DMS 273 treated with DMSO at 0.1 percent for 48 hours (cell line): ENCODE data around the gene ZNF827.

ENCODE experiments used
- DNase-seq: peaks from one replicate; lab custom pipeline; 2025; lab: John Stamatoyannopoulos, UW

The ZNF827 gene

DNA sequence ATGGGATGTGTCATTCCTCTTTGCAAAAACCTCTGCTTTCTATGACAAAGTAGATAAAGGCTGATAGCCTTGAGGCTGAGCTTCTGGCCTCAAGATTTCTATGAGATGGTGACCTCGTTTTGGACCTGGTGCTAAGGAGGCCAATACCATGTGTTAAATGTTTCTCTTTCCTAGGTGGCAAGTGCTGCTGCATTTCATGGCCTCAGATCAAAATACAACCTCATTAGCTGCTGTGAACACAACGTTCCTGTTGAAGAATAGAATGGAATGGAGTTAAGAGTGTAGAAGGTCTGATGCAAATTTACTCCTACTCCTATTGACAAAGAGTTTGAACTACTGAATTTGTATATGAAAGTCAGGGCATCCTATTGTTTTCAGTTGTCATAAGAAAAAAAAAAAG is 146.6 kb downstream of the ZNF827 start:
- DNase-seq, result no peak

DNA sequence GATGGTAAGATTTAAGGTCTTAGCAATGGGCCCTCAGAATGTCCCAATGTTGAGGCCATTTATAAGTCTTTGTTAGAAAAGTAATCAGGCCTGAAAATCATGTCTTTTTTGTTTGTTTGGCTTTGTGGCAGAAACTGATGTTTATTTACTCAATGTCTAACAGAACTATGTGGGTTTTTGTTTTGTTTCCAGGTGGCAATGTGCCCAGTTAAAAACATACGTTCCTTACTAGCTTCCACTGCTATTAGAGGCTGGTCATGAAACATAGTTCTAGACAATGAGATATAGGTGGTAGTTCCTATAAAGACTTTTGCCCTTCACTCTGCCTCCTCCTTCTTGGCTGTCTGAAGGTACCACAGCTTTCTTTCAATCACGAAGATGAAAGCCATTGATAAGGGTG is 149.9 kb downstream of the ZNF827 start:
- DNase-seq, result no peak

DNA sequence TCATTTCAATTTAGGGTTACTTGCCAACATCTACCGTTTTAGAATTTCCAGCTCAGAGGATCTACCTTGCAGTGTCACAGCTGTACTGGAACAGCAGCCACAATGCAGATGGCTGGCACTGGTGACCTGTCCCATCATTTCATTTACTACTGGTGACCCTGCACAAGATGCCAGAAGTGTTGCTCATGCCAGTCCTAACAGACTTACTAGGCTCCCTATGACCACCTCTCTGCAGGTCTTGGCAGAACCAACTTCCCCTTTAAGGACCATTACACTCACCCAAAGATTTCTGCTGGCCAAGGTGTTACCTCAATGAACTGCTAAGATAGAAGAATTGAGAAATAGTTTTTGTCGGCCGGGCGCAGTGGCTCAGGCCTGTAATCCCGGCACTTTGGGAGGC is 151.8 kb downstream of the ZNF827 start:
- DNase-seq, result no peak

DNA sequence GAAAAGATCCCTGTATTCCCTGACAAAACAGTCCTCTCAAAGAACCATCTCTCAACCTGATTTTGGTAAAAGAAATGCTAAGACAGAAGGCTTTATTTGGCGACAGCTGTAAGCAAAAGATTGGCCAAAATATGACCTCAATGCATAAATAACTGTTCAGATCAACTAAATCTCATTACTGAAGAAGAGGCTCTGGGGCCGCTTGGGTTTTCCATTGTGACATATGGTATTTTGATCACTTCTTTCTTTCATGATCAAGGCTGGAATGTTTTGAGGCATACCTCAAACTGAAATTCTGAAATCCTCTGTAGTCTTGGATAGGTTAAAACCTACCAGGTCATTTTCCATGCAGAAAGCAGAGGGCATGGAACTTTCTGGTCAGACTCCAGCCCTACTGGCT is 152.4 kb downstream of the ZNF827 start:
- DNase-seq, result no peak

DNA sequence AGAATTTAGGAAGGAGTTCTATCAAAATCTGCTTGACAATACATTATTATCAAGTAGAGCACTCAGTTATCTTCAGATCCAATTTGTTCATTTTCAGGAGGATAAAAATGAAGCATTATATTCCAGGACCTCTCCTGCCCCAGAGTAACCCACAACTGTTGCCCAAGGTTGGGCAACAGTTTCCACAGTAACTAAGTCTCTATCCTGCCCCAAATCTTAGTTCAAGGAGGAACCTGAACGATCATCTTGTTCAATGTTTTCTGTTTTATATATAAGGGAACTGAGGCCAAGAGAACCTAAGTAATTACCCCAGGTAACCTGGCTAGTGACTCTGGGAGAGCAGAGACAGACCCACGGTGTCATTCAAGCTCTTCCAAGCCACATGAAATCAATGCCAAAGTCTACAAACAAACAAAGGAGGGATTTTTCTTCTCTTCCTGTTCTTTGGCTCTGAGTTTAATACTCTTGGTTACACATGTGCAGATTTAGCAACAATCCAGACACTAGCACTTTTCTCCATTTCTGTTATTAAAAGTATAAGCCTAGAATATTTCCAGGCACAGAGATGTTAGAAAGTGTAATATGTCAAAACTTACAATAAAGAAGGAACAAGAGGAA is 153.1 kb downstream of the ZNF827 start:
- no peak for DNase-seq

DNA sequence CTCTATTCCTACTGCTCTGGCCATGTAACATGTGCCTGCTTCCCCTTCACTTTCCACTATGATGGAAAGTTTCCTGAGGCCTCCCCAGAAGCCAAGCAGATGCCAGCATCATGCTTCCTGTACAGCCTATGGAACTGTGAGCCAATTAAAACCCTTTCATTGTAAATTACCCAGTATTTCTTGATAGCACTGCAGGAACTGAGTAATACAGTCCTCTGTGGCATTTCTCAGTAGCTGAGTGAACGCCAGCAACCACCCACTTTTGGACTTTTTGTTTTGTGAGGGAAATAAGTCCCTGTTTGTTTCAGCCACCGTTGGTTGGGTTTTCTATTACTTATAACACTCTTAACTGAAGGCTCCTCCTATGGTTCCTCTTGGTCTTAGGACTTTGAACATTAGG is 154.6 kb downstream of the ZNF827 start:
- DNase-seq, result no peak

DNA sequence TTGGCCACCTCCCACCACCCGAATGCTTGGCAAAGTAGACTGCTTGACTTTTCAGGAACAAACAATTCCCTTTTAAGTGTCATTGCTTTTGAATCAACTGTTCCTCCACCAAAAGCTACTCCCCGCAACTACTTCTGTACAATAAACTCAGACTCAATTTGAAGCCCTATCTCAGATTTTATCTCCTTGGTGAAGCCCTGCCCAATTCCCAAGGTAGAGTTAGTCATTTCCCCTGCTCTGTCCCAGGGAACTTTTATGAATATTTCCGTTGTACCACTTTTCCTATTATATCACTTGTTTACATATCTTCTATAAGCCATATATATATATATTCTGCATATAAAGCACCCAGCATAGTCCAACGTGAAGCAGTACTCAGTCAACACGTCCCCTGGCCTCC is 155.9 kb downstream of the ZNF827 start:
- no peak for DNase-seq

DNA sequence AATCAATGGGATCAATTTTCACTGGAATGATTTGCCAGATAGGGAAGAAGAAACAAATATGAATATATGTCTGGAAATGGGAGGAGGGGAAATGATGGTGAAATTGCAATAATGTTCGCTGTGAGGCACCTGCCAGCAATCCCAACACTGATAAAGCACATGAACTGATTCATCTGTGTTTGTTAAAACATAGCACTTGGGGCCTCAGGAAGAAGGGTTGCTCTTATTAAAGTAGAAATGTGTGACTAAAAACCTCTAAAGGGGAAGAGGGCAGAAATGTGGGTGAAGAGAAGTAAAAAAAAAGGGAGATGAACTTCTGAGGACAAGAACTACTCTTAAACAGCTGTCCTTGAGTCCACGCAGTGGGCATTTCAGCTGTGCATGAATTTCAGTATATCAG is 157.3 kb downstream of the ZNF827 start:
- DNase-seq, result no peak

DNA sequence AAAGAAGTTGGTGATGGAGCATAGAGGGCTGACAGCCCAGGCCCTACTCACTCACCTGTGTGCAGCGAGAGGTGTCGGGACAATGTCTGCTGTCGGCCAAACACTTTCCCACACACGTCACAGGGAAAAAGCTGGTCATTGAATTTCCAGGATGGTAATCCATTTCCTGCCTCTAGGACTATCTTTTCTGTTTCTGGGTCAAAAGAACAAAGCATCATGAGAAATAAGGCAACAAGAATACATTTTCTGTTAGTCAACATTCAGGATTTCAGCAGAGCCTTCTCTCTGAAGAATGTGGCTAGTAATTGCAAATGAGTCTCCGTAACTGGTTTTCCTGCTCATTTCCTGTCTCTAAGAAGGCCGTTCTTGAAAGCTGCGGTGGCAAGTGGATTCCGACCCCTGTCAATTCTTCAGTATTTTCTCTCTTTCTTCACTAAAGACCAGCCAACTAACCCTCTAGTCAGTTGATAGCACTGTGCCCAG is 159.3 kb downstream of the ZNF827 start:
- DNase-seq, result no peak

DNA sequence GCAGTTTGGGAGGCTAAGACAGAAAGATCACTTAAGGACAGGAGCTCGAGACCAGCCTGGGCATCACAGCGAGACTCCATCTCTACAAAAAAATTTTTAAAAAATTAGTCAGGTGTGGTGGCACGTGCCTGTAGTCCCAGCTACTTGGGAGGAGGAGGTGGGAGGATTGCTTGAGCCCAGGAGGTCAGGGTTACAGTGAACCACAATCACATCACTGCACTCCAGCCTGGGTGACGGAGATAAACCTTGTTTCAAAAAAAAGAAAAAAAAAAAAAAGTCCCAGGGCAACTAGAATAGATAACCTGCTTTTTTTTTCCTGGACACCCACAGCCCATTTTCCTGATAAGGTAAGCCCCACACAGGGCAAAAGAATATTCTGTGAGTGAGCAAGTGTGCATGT is 162.4 kb downstream of the ZNF827 start:
- no peak for DNase-seq

DNA sequence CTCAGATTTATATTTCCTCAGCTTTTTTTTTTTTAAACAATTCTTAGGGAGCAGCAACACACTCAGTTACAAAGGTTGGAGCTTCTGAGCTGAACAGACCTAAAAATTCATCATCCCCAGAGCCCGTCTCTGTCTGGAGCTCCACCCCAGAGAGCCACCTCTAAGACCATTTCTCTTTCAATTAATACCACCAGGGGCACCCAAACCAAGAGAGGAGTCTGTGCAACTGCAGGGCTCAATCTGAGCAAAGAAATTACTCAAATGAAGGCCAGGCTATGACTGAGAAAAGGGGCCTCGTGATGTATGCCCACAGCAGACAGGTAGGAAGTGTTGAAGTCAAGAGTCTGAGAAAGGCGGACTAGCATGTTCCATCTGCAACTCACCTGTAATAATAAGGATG is 163.2 kb downstream of the ZNF827 start:
- no peak for DNase-seq

DNA sequence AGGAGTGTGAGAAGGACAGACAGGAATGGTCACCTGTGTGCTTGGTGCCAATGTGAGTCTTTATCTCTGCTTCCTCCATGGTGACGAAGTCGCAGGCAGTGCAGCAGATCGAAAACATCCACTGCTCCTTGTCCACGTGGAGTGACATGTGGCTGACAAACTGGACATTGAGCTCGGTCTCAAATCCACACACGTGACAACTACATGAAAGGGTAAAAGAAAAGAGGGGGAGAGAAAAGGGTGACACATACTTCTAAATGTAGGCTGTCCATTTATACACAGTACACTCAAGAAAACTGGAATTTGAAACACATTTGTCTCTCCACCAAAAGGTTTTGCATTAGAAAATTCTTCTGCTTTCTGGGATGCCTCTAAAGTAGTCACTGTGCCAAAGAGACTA is 164.2 kb downstream of the ZNF827 start:
- no peak for DNase-seq

DNA sequence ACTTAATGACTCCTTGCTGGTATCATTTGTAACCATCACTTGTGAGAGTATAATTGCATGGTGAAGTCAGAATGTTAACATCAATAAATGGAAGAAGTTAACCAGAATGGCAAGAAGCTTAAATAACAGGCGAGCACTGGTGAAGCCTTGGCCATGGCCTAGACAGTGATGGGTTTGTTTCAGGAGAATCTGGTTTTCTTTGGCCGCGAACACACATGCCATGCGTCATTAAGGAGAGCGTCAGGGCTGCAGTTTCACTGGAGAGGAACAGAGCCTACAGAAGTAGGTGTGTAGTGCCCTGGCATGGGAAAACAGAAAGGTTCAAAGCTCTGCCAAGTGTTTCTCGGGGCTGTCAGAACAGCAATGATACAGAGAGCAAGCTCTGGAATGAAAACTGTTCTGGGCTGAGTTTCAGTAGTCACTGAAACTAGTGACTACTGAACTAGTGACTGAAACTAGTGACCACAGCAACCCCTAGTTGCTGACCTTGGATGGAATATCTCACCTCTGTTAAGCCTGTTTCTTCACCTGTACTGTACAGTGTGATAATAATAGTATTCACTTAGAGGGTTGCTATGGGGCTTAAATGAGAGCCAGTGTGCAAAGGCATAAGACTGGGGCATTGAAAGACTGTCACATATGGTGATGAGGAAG is 164.9 kb downstream of the ZNF827 start:
- no peak for DNase-seq

DNA sequence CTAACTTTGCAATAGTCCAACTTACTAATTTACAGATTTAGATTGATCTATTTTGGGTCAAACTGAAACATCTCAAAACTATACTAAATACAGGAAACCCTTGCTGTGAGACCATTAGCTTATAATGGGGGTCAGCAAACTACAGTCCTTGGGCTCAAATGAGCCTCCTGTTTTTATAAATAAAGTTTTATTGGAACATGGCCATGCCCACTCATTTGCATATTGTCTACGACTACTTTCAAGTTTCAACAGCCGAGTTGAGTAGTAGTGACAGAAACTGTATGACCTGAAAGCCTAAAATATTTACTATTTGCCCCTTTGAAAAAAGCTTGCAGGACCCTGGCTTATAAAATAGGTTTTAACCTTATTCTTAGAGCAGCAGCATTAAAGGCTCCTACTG is 166.3 kb downstream of the ZNF827 start:
- DNase-seq, result no peak

DNA sequence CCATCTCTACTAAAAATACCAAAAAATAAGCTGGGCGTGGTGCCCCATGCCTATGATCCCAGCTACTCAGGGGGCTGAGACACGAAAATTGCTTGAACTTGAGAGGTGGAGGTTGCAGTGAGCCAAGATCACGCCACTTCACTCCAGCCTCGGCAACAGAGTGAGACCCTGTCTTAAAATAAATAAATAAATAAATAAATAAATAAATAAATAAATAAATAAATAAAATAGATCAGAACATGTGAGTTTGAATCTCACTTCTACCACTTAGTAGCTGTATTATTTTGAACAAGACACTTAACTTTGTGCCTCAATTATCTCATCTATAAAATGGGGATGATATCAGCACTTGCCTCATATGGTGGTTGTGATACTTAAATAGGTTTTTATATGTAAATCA is 168.5 kb downstream of the ZNF827 start:
- DNase-seq, result no peak

DNA sequence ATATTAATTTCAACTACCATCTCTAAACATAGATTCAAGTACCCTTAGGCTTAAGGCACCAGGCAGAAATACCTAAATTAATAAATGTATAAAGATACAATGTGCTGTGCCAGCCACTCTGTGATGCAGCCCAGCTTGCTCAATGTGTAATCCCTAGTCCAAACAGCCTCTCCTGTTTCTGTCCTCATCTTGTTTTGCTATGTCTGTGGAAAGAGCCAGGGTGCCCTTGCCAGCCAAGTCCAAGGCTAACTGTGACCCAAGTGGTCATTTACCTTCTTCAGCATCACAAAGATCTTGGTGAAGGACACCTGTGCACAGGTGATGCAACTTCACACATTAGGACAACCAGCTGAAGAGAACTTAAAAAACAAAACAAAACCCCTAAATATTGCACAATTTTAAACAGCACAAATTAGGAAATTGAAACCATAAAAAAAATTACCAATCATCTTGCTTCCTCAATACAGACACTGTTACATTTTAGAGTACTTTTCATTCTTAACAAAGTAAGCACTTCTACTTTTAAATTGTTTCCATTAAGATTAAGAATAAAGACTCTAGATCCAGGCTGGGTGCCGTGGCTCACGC is 169.1 kb downstream of the ZNF827 start:
- no peak for DNase-seq

DNA sequence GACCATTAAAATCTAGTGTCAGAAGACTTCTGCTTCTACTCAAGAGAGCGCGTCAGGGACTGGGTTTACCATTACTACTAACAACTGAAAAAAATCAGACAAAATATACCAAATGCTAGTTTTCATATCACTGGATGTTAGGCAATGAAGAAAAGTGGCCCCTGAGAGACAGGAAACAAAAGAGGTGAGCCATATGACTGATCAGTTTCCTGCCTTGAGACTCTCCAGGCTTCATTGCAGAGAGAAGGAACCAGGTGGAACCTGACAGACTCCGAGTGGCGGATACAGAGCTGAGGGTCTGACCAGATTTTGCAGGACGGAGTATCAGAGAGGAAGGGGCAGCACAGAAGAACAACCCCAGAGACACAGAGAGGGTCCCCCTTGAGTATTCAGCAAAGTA is 172.3 kb downstream of the ZNF827 start:
- no peak for DNase-seq

DNA sequence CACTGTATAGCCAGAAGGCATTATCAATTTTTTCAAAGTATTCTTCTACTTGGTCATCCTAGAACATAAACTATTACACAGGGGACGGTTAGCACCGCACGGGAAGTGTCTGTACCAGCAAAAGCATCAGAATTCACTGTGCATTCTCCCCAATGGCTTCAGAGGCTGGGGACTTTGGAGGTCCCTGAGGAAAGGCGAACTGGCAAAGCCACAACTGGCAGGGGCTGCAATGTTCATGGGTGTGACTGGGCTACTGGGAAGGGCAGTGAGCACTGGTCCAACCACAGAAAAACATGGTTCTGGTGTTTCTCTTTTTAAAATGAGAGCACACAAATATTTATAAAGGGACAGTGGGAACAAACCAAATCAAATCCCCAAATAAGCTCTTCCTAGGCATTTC is 175.2 kb downstream of the ZNF827 start:
- no peak for DNase-seq

DNA sequence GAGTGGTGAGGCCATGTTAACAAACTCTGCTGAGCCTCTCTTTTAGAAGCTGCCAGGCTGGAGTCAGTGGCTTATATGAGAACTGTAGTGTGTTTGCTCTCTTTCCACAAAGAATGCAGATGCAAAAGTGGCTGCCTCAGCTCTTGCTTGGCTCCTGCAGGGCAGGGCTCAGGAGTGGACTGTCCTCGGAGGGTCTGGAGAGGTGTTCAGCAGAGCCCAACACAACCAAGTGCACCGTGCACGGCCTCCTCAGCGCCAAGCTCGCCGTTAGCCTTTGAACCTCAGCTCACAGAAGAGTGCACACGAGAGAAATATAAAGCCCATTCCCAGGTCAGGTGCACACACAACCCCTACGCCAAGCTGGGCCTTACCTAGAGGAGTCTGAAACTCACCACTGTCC is 175.9 kb downstream of the ZNF827 start:
- DNase-seq, result no peak

DNA sequence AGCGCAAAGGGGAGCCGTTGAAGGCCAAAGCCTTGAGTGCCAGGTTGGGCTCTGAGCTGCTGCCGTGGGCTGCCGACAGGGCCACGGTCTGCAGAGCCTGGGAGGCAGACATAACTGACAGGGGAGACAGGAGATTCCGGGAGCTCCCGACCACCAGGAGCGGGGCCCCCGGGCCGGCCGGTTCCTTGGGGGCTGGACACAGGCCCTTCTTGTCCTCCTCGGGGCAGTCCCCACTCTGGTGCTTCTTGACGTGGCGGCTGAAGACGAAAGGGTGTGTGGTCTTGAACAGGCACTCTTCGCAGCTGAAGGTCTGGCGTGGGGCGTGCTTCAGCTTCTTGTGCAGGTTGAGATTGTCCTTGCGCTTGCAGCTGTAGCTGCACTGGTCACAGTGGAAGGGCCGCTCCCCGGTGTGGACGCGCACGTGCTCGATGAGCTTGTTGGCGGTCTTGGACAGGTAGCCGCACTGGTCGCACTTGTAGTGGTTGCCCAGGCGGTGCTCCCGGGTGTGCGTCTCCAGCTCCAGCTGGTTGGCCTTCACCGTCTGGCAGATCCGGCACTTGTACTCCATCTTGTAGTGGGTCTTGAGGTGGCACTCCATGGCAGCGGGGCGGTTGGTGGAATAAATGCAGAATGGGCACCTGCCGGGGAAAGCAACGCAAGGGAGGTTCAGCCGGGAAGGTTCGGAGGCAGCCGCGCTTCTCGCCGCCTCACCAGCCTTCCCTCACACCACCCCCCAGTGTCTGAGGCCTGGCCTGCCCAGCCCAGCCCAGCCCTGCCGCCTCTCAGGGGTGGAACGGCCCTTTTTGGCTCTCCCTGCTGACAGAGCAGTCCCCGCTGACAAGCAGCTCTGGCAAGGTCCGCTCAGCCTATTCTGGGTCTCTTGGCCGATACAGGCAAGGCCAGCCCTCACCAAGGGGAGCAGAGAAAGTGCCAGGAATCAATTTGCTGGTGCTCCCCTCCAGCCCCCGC is 177.4 kb downstream of the ZNF827 start:
- no peak for DNase-seq

DNA sequence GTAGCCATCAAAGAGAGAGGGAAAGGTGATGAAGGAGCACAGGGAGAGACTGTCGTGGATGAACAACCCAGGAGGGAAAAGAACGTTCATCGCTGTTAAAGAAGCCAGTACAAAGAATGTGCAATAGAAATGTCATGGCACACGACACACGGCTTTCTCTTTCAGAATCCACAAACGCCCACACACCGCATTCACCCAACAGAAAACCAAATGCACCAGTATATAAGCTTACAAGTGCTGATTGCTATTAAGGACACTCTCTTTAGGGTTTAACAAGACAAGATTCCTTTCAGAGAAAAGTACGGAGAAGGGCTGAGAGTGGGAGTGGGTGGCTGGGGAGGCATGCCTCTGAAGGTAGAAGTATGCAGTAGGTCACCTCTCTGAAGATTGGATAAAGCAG is 178.4 kb downstream of the ZNF827 start:
- no peak for DNase-seq

DNA sequence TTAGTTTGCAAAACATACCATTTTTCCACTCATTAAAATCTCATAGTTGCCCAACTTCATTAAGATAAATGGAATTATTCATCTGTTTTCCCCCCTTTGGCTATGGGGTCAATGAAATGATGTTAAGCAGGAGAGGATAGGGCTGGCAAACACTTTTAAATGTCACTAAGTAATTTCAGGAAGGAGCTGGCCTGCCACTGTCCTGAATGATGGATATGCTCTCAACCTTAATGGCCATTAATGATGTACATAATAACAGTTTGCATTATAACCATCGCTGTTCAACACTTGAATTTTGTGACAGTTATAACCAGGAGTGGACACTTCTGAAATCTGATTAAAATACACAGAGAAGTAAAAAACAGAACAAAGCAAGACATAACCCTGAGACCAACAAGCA is 181.4 kb downstream of the ZNF827 start:
- no peak for DNase-seq

DNA sequence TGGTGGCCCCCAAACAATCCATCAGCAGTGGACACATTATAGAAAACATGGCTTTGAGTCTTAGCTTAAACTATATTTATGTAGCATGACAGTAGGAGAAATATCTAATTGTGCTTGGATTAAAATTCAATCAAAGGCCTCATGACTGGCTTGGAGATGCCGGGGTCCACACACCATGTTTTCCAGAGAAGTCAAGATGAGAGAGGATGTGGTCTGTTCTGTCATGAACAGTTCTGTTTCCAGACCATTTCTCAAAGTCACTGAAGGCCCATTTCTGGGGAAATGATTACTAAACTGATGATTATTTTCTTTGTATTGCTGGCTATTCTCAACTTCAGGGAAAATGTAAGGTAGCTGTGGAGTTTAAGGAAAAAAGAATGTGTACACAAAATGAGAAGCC is 182.4 kb downstream of the ZNF827 start:
- DNase-seq, result no peak
